Adipocyte (in vitro differentiated cells): ENCODE measurements around the gene TTR.

Source experiments
- DNase-seq: peaks from one replicate; pipeline ENCODE4 v3.0.0-alpha.2; 2015; ENCODE audit warnings: low read depth
- H3K27me3 ChIP-seq: replicated peaks from 2 replicates; pipeline ENCODE4 v1.7.0; 2013; ENCODE audit warnings: mild to moderate bottlenecking, low read length, moderate library complexity; ENCODE audit not compliant: control insufficient read depth, insufficient read depth
- H3K36me3 ChIP-seq: 2 replicates; pipeline ENCODE4 v1.7.0; 2013; ENCODE audit warnings: low read length, mild to moderate bottlenecking, moderate library complexity; ENCODE audit not compliant: control insufficient read depth, insufficient read depth, severe bottlenecking
- H3K4me1 ChIP-seq: 2 replicates; pipeline ENCODE4 v1.7.0; 2013; ENCODE audit warnings: mild to moderate bottlenecking, low read length, moderate library complexity; ENCODE audit not compliant: control insufficient read depth, insufficient read depth
- H3K4me3 ChIP-seq: 2 replicates; pipeline ENCODE4 v1.7.0; 2013; ENCODE audit warnings: mild to moderate bottlenecking, low read length, moderate library complexity
- H3K9ac ChIP-seq: 2 replicates; pipeline ENCODE4 v1.7.0; 2013; ENCODE audit warnings: mild to moderate bottlenecking, low read length, moderate library complexity
- H3K9me3 ChIP-seq: 2 replicates; pipeline ENCODE4 v1.7.0; 2013; ENCODE audit warnings: mild to moderate bottlenecking, low read length, moderate library complexity; ENCODE audit not compliant: control insufficient read depth

The TTR gene

DNA sequence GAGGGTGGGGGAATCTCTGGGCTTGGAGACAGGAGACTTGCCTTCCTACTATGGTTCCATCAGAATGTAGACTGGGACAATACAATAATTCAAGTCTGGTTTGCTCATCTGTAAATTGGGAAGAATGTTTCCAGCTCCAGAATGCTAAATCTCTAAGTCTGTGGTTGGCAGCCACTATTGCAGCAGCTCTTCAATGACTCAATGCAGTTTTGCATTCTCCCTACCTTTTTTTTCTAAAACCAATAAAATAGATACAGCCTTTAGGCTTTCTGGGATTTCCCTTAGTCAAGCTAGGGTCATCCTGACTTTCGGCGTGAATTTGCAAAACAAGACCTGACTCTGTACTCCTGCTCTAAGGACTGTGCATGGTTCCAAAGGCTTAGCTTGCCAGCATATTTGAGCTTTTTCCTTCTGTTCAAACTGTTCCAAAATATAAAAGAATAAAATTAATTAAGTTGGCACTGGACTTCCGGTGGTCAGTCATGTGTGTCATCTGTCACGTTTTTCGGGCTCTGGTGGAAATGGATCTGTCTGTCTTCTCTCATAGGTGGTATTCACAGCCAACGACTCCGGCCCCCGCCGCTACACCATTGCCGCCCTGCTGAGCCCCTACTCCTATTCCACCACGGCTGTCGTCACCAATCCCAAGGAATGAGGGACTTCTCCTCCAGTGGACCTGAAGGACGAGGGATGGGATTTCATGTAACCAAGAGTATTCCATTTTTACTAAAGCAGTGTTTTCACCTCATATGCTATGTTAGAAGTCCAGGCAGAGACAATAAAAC is 6.5 kb downstream of the TTR start:
- no peak for DNase-seq
- Histone ChIP-seq H3K4me3 (no peak overlapping the region), H3K36me3 (no peaks in the 10 kb centered on the region), H3K9ac (no peak overlapping the region), H3K4me1 (peaks cover 14% of the 10 kb centered on the region), H3K9me3 (no peaks in the 10 kb centered on the region), H3K27me3 (no peaks in the 10 kb centered on the region)

DNA sequence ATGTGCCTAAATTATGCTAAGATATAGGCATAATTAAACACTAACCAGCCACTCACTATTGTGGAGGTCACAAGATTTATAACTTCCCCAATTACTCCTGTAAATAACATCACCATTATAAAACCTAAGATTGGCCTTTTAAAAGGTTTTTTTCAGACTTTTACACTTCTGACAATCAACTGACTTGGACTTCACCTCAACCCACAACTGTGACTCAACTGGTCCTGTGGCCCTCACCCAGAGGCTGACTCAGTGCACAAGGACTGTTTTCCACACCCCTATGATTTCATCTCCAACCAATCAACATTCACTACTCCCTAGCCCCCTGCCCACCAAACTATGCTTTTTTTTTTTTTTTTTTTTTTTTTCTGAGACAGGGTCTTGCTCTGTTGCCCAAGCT is 11.6 kb downstream of the TTR start:
- H3K9me3 ChIP-seq: no peaks in the 10 kb centered on the region
- no peaks in the 10 kb centered on the region for H3K27me3 ChIP-seq
- H3K4me3 ChIP-seq: no peak overlapping the region
- peaks cover 8% of the 10 kb centered on the region for H3K4me1 ChIP-seq
- no peak for DNase-seq
- H3K9ac ChIP-seq: no peak overlapping the region
- H3K36me3 ChIP-seq: no peaks in the 10 kb centered on the region

- Histone ChIP-seq H3K9ac (no peak overlapping the region), H3K36me3 (no peaks in the 10 kb centered on the region), H3K4me3 (no peak overlapping the region), H3K27me3 (no peaks in the 10 kb centered on the region), H3K4me1 (peaks cover 8% of the 10 kb centered on the region), H3K9me3 (no peaks in the 10 kb centered on the region)
- no peak for DNase-seq
Observed at GRCh38 chr18:31606265-31606664, 14.6 kb downstream of the TTR start.

DNA sequence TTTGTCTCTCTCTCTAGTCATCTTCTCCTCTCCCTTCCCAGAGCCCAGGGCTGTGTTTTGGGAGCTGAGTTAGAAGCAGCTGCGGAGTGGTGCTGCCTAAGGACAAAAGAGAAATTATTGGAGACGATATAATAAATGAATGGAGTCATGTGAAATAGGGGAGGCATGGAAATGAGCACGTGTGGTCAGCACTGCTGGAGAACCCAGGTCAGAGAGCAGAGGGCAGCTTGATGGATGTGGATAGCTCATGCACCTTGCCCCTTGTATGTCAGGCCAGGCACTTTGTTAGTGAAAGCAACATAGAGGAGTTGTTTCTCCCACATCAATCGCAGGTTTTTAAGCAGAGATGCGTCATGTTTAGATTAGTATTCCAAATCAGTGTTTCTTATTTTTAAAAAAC is 15.7 kb downstream of the TTR start:
- no peak overlapping the region for H3K9ac ChIP-seq
- H3K36me3 ChIP-seq: no peaks in the 10 kb centered on the region
- no peaks in the 10 kb centered on the region for H3K9me3 ChIP-seq
- no peak for DNase-seq
- no peaks in the 10 kb centered on the region for H3K27me3 ChIP-seq
- H3K4me3 ChIP-seq: no peak overlapping the region
- H3K4me1 ChIP-seq: peaks cover 8% of the 10 kb centered on the region

DNA sequence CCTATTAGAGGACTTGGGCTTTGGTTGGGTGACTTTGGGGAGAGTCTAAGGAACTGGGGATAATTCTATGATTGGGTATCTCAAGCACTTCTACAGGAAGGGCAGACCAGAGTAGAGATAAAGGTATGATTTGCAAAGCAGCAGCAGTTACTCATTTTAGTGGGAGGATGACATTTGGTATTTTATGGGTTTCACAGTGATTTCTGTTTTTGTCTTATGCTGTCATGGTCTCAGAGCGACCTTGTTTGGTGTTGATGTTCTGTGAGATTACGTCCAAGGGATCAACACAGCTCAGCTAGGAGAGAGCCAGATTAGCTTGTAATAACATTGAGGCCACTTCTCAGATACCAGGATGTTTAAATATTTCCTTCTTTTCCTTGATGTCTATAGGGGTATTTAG is 18.2 kb downstream of the TTR start:
- Histone ChIP-seq H3K36me3 (no peaks in the 10 kb centered on the region), H3K27me3 (no peaks in the 10 kb centered on the region), H3K9ac (no peak overlapping the region), H3K9me3 (no peaks in the 10 kb centered on the region), H3K4me3 (no peak overlapping the region), H3K4me1 (no peaks in the 10 kb centered on the region)
- DNase-seq: no peak

GRCh38 chr18:31610286-31611205 is 18.9 kb downstream of the TTR start:
- Histone ChIP-seq H3K9ac (no peak overlapping the region), H3K9me3 (no peaks in the 10 kb centered on the region), H3K36me3 (no peaks in the 10 kb centered on the region), H3K27me3 (no peaks in the 10 kb centered on the region), H3K4me1 (no peaks in the 10 kb centered on the region), H3K4me3 (no peak overlapping the region)
- no peak for DNase-seq

GRCh38 chr18:31611511-31611910 is 19.8 kb downstream of the TTR start:
- no peaks in the 10 kb centered on the region for H3K4me1 ChIP-seq
- no peaks in the 10 kb centered on the region for H3K36me3 ChIP-seq
- no peak overlapping the region for H3K9ac ChIP-seq
- DNase-seq: no peak
- no peak overlapping the region for H3K4me3 ChIP-seq
- H3K27me3 ChIP-seq: no peaks in the 10 kb centered on the region
- no peaks in the 10 kb centered on the region for H3K9me3 ChIP-seq

GRCh38 chr18:31612124-31612523 is 20.4 kb downstream of the TTR start:
- no peaks in the 10 kb centered on the region for H3K36me3 ChIP-seq
- no peaks in the 10 kb centered on the region for H3K27me3 ChIP-seq
- no peaks in the 10 kb centered on the region for H3K4me1 ChIP-seq
- H3K9ac ChIP-seq: no peak overlapping the region
- no peaks in the 10 kb centered on the region for H3K9me3 ChIP-seq
- no peak overlapping the region for H3K4me3 ChIP-seq
- DNase-seq: no peak

DNA sequence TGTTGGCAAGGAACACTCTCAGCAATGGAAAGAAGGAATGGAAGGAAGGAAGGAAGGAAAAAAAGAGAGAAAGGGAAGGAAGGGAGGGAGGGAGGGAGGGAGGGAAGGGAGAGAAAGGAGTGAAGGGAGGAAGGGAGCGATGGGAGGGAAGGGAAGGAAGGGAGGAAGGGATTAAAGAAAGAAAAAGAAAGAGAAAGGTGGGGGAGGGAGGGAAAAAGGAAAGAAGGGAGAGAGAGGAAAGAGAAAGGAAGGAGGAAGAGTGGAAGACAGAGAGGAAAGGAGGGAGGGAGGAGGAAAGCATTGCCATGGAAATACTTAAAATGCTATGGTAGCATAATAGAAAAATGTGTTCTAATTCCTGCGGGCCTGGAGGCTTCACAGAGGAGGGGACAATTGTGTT is 22.4 kb downstream of the TTR start:
- DNase-seq: no peak
- Histone ChIP-seq H3K9me3 (no peaks in the 10 kb centered on the region), H3K27me3 (no peaks in the 10 kb centered on the region), H3K9ac (no peak overlapping the region), H3K36me3 (no peaks in the 10 kb centered on the region), H3K4me1 (no peaks in the 10 kb centered on the region), H3K4me3 (no peak overlapping the region)

DNA sequence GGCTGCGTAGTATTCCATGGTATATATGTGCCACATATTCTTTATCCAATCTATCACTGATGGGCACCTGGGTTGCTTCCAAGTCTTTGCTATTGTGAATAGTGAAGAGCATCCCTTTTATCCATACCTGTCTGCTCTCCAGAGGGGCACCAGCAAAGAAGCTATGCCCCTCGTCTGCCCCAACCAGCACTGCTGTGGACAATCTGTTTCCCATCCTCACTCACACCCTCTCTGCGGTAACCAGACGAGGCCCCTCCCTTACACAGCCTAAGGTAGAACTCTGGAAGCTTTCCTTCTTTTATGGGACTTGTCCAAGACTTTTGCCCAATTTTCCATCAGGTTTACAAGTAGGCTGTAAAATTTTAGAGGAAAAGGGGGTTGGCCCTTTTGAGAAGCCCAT is 24.9 kb downstream of the TTR start:
- Histone ChIP-seq H3K27me3 (no peaks in the 10 kb centered on the region), H3K9ac (no peak overlapping the region), H3K9me3 (no peaks in the 10 kb centered on the region), H3K4me3 (no peak overlapping the region), H3K36me3 (no peaks in the 10 kb centered on the region), H3K4me1 (no peaks in the 10 kb centered on the region)
- no peak for DNase-seq

DNA sequence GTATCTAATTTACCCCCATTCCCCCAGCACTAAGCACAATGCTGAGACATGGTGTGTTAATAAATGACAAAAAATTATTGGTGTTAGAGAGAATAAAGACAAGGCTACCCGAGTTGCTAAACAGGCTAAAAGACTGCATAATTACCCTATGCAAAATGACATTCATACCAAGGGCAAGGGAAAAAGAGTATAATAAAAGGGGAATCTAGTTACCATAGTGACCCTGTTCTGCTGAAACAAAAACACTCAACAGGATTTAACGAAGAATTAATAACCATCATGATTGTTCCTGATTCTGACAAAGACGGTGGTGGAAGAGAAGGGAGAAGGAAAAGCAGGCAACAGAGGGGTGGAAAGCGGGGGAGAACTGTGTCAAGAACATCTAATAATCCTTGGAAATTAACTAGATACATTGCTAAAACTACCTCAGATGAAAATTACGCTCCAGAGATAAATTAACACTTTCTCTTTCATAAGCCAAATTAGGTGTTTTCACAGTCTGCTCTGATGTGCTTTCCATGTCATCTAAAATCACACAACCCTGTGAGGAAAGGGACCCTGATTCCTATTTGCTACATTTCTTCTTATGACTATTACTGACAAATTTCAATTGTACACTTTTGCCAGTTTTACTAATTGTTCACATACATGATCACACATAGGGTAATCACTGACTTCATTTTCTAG is 25.5 kb downstream of the TTR start:
- Histone ChIP-seq H3K36me3 (no peaks in the 10 kb centered on the region), H3K27me3 (no peaks in the 10 kb centered on the region), H3K4me1 (no peaks in the 10 kb centered on the region), H3K4me3 (no peak overlapping the region), H3K9me3 (no peaks in the 10 kb centered on the region), H3K9ac (no peak overlapping the region)
- no peak for DNase-seq
